Measurements from ENCODE around the gene KIF25. TPM values are rescaled to one million over a fixed set of nuclear protein-coding genes. Genes with fewer than 3 reads are reported as not detected.

KIF25 gene
- total RNA-seq, 4 donors from 2014 or later = 0.17 TPM; not detected in 3

DNA sequence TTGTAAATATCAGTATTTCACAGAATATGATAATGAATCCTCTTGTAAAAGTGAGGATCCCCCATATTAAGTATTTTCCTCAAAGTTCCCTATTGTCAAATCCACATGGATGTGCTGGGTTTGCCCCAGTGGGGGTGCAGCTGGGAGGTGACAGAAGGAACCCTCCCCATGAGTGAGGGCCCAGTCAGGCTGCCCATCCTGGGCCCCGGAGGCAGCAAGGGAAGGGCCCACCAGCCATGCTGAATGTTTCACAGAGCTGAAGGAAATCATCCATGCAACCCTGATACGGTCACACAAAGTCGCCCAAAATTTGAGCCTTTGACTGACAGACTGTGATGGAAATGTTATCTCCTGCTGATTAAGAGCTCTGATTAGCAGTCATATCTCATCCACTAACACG lies 41.8 kb downstream of the KIF25 start:
- Histone ChIP-seq H3K27me3 (no peaks in the 10 kb centered on the region), H3K27ac (replicated peaks in 1 of 4) (no peak overlapping the region), H3K36me3 (no peaks in the 10 kb centered on the region), H3K4me3 (no peak overlapping the region), H3K4me1 (peaks cover 10 to 19% (median 14%) of the 10 kb centered on the region in 4 donors), H3K9me3 (peaks cover 0 to 21% (median 5%) of the 10 kb centered on the region in 4 donors)
- TF ChIP-seq EP300 (IDR thresholded peaks at IDR 0.05) (no peak), POLR2A (IDR thresholded peaks at IDR 0.05; ENCODE audit: low read depth) (no peak), POLR2AphosphoS5 (IDR thresholded peaks at IDR 0.05) (no peak)
- TF ChIP-seq, protein P1, sequence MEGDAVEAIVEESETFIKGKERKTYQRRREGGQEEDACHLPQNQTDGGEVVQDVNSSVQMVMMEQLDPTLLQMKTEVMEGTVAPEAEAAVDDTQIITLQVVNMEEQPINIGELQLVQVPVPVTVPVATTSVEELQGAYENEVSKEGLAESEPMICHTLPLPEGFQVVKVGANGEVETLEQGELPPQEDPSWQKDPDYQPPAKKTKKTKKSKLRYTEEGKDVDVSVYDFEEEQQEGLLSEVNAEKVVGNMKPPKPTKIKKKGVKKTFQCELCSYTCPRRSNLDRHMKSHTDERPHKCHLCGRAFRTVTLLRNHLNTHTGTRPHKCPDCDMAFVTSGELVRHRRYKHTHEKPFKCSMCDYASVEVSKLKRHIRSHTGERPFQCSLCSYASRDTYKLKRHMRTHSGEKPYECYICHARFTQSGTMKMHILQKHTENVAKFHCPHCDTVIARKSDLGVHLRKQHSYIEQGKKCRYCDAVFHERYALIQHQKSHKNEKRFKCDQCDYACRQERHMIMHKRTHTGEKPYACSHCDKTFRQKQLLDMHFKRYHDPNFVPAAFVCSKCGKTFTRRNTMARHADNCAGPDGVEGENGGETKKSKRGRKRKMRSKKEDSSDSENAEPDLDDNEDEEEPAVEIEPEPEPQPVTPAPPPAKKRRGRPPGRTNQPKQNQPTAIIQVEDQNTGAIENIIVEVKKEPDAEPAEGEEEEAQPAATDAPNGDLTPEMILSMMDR (IDR thresholded peaks at IDR 0.05) = no peak
- intact Hi-C loops (cut with DNase I) = no loop called here
- no peak for DNase-seq (ENCODE audit: extremely low spot score)
- WGBS = 98% methylated on average over 4 of the region's 4 CpGs

DNA sequence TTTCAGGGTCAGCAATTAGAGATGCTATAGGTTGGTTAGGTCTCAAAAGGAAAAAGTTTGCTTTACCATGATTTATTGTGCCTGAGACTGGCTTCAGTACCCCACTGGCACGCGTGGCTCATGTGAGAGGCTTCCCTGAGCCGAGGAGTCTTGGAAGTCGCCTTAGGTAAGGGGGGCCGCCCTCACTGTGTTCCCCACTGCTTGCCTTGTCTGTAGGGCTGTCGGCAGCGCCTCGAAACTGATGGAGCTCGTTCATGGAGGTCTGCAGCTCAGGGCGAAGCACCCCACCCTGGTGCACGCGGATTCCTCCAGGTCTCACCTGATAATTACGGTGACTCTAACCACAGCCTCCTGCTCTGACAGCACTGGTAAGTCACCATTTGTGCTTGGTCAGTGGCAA lies 42.4 kb downstream of the KIF25 start:
- DNase-seq (ENCODE audit: extremely low spot score) = no peak
- intact Hi-C loops (cut with DNase I) = no loop called here

DNA sequence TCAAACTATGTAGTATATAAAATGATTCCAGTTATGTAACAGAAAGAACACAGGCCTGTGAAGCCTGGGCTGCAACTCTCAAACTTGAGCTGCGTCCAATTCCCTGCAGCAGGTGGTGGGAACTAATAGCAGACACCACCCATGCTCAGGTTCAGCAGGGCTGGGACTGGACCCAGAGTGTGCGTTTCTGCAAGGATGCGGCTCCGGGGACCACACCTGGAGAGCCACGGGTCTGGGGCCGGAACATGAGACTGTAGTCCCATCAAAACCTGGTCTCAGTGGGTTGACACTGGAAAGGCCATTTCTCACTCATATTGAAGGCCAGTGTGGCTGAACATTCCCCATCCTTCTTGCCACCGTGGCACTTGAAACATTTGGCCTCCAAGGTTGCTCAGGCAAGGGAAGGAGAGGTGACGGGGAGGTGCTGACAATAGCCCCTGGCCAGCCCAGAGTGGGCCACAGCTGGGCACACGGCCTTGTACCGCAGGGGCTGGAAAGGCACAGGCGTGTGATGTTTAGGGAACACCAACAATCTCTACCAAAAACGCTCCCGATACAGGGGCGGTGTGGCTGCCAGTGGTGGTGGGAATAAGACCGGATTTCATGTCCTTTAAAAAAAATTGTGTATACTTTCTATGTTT lies 43.5 kb downstream of the KIF25 start:
- Histone ChIP-seq H3K4me1 (peaks cover 9 to 18% (median 12%) of the 10 kb centered on the region in 4 donors), H3K4me3 (no peak overlapping the region), H3K36me3 (no peaks in the 10 kb centered on the region), H3K9me3 (peaks cover 0 to 21% (median 5%) of the 10 kb centered on the region in 4 donors), H3K27ac (replicated peaks in 1 of 4) (no peak overlapping the region), H3K27me3 (no peaks in the 10 kb centered on the region)
- TF ChIP-seq, protein P1 (IDR thresholded peaks at IDR 0.05) = no peak
- TF ChIP-seq POLR2A (IDR thresholded peaks at IDR 0.05; ENCODE audit: low read depth) (no peak), EP300 (IDR thresholded peaks at IDR 0.05) (no peak), POLR2AphosphoS5 (IDR thresholded peaks at IDR 0.05) (no peak)
- no peak for DNase-seq (ENCODE audit: extremely low spot score)
- WGBS = 88% methylated on average over 15 of the region's 15 CpGs
- intact Hi-C loops (cut with DNase I) = no loop called here

More for the DNA sequence above, 42.4 kb downstream of the KIF25 start:
- H3K4me1 ChIP-seq = peaks cover 10 to 19% (median 11%) of the 10 kb centered on the region in 4 donors
- no peak overlapping the region for H3K27ac ChIP-seq (replicated peaks in 1 of 4)
- no peak overlapping the region for H3K4me3 ChIP-seq
- H3K36me3 ChIP-seq = no peaks in the 10 kb centered on the region
- TF ChIP-seq, protein P1 (IDR thresholded peaks at IDR 0.05) = no peak
- no peak for TF ChIP-seq POLR2A (IDR thresholded peaks at IDR 0.05; ENCODE audit: low read depth)
- no peak for TF ChIP-seq POLR2AphosphoS5 (IDR thresholded peaks at IDR 0.05)
- no peak for TF ChIP-seq EP300 (IDR thresholded peaks at IDR 0.05)
- no peaks in the 10 kb centered on the region for H3K27me3 ChIP-seq
- 86% methylated on average over 13 of the region's 13 CpGs for WGBS
- peaks cover 0 to 21% (median 5%) of the 10 kb centered on the region in 4 donors for H3K9me3 ChIP-seq

DNA sequence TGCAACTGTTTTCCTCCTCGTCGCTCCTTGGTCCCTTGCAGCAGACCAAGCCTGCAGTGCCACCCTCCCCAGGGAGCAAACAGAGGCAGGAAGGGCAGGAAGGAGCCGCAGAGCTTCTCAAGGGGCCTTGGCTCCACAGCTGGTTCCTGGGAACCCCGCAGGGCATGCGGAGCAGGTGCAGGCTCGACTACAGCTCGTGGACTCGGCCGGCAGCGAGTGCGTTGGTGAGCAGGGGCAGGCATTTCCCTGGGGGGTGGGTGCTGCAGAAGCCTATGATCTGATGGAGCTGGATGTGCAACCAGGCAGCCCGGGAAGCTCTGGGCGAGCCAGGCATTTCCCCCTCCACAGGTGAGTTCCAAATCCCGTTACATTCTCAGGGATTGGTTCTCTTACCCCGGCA lies 44.5 kb downstream of the KIF25 start:
- no peak for DNase-seq (ENCODE audit: extremely low spot score)
- Histone ChIP-seq H3K27ac (replicated peaks in 1 of 4) (no peak overlapping the region), H3K4me3 (no peak overlapping the region), H3K9me3 (peaks cover 0 to 21% (median 5%) of the 10 kb centered on the region in 4 donors), H3K27me3 (no peaks in the 10 kb centered on the region), H3K36me3 (no peaks in the 10 kb centered on the region), H3K4me1 (peaks cover 8 to 13% (median 11%) of the 10 kb centered on the region in 4 donors)
- TF ChIP-seq POLR2A (IDR thresholded peaks at IDR 0.05; ENCODE audit: low read depth) = no peak
- TF ChIP-seq, protein P1 (IDR thresholded peaks at IDR 0.05) = no peak
- TF ChIP-seq EP300 (IDR thresholded peaks at IDR 0.05) = no peak
- no peak for TF ChIP-seq POLR2AphosphoS5 (IDR thresholded peaks at IDR 0.05)
- intact Hi-C loops (cut with DNase I) = no loop called here
- 90% methylated on average over 4 of the region's 15 CpGs for WGBS
